H1 (cell line): ENCODE results near the gene UNC5B. TPM values are rescaled to one million over a fixed set of nuclear protein-coding genes. Genes with fewer than 3 reads are reported as not detected.
"Not testable (repeated sequence)": the region's sequence is repeated elsewhere in the genome, so short reads cannot be mapped to it uniquely, and the experiment has no call there.

Experiments
- CTCF ChIA-PET: fragments of 300-600 bp; sonication (Branson Sonifier 250); formaldehyde crosslinking; loops from one replicate; lab custom pipeline; 2021; ENCODE audit not compliant: partially characterized antibody; lab: Charles Lee
- POLR2A ChIA-PET: fragments of 300-600 bp; sonication (Branson Sonifier 250); formaldehyde crosslinking; loops from one replicate; lab custom pipeline; 2021; ENCODE audit warnings: inconsistent platforms; ENCODE audit not compliant: partially characterized antibody; lab: Charles Lee
- DNase-seq, 2 experiments: peaks; one replicate each; pipeline versions ENCODE4 v3.0.0 to v3.0.0-alpha.2; 2010 to 2022; ENCODE audit warnings: low spot score in 2 of 2, low read depth in 1 of 2, mixed read lengths in 1 of 2
- FAIRE-seq: peaks from 2 replicates; lab custom pipeline; 2011; peaks lifted over from hg19 to GRCh38; lab: Jason Lieb, UNC
- H2AFZ ChIP-seq: 2 replicates; pipeline ENCODE4 v1.8.1; 2012; ENCODE audit warnings: low read length, inconsistent platforms
- H2AK5ac ChIP-seq: 2 replicates; pipeline ENCODE4 v1.6.1; 2013; ENCODE audit warnings: low read depth, low read length
- H2BK120ac ChIP-seq: replicated peaks from 2 replicates; pipeline ENCODE3; 2013; ENCODE audit warnings: low read depth, low read length, inconsistent platforms
- H2BK12ac ChIP-seq: 2 replicates; pipeline ENCODE4 v1.6.1; 2013; ENCODE audit warnings: low read depth, low read length
- H2BK15ac ChIP-seq: 2 replicates; pipeline ENCODE4 v1.6.1; 2013; ENCODE audit warnings: low read length
- H2BK20ac ChIP-seq: 2 replicates; pipeline ENCODE4 v1.6.1; 2013; ENCODE audit warnings: low read length
- H2BK5ac ChIP-seq: 2 replicates; pipeline ENCODE4 v1.6.1; 2013; ENCODE audit warnings: low read depth, low read length
- H3K14ac ChIP-seq: 2 replicates; pipeline ENCODE4 v1.6.1; 2013; ENCODE audit warnings: inconsistent platforms; ENCODE audit not compliant: insufficient read length
- H3K18ac ChIP-seq: 2 replicates; pipeline ENCODE4 v1.6.1; 2013; ENCODE audit warnings: low read length; ENCODE audit errors: extremely low read depth
- H3K23ac ChIP-seq: 2 replicates; pipeline ENCODE4 v1.6.1; 2013; ENCODE audit warnings: inconsistent platforms; ENCODE audit not compliant: insufficient read length
- H3K23me2 ChIP-seq: 2 replicates; pipeline ENCODE4 v1.6.1; 2013; ENCODE audit warnings: low read depth, low read length
- H3K27ac ChIP-seq: 2 replicates; pipeline ENCODE4 v1.6.1; 2011; ENCODE audit warnings: low read depth, low read length, inconsistent platforms
- H3K27me3 ChIP-seq, 4 experiments: replicated peaks in 1 of 4; 1 replicate in 1 of 4; 2 replicates in 3 of 4; pipeline versions ENCODE4 v1.6.1 to v1.8.1; 2011 to 2013; ENCODE audit warnings: low read length in 3 of 4, mild to moderate bottlenecking in 3 of 4, inconsistent platforms in 2 of 4, mixed read lengths in 2 of 4, moderate library complexity in 1 of 4; ENCODE audit not compliant: control insufficient read depth in 3 of 4, insufficient read depth in 3 of 4; ENCODE audit errors: extremely low read depth in 1 of 4
- H3K36me3 ChIP-seq, 4 experiments: 2 replicates each; pipeline versions ENCODE4 v1.6.1 to v1.8.1; 2011 to 2013; ENCODE audit warnings: mild to moderate bottlenecking in 4 of 4, low read length in 3 of 4, moderate library complexity in 2 of 4, control low read depth in 1 of 4, inconsistent platforms in 1 of 4; ENCODE audit not compliant: insufficient read depth in 4 of 4, control insufficient read depth in 2 of 4
- H3K4ac ChIP-seq: replicated peaks from 2 replicates; pipeline ENCODE3; 2013; ENCODE audit warnings: low read length, low read depth, mixed read lengths, inconsistent platforms; ENCODE audit not compliant: insufficient read length
- H3K4me1 ChIP-seq, 4 experiments: replicated peaks in 1 of 4; 1 replicate in 1 of 4; 2 replicates in 3 of 4; pipeline versions ENCODE4 v1.6.1 to v1.8.1; 2011 to 2013; ENCODE audit warnings: low read length in 3 of 4, inconsistent platforms in 2 of 4, mixed read lengths in 1 of 4; ENCODE audit not compliant: insufficient read depth in 4 of 4, control insufficient read depth in 3 of 4
- H3K4me2 ChIP-seq, 2 experiments: 2 replicates each; pipeline versions ENCODE4 v1.6.1 to v1.8.1; 2011 to 2013; ENCODE audit warnings: low read depth in 2 of 2, low read length in 2 of 2, control low read depth in 1 of 2, inconsistent platforms in 1 of 2, mild to moderate bottlenecking in 1 of 2; ENCODE audit not compliant: insufficient read depth in 1 of 2
- H3K4me3 ChIP-seq, 4 experiments: fragments of 200-600, 300-600 bp in 1 of 4; sonication (generic), shearing (Covaris generic), sonication (Bioruptor Twin) in 1 of 4; 2 replicates each; pipeline versions ENCODE4 v1.5.1 to v1.8.1; 2011 to 2016; ENCODE audit warnings: low read length in 4 of 4, low read depth in 3 of 4, control low read depth in 2 of 4, inconsistent platforms in 2 of 4, mild to moderate bottlenecking in 2 of 4, mixed read lengths in 1 of 4, moderate library complexity in 1 of 4; ENCODE audit not compliant: insufficient read depth in 2 of 4; ENCODE audit errors: extremely low read depth in 1 of 4
- H3K56ac ChIP-seq: replicated peaks from 2 replicates; pipeline ENCODE3; 2013; ENCODE audit warnings: low read depth, mild to moderate bottlenecking, mixed read lengths, low read length, inconsistent platforms; ENCODE audit not compliant: insufficient read length
- H3K79me1 ChIP-seq: 2 replicates; pipeline ENCODE4 v1.6.1; 2013; ENCODE audit warnings: low read depth, low read length, control low read depth
- H3K79me2 ChIP-seq, 2 experiments: 2 replicates each; pipeline versions ENCODE4 v1.6.1 to v1.8.1; 2012 to 2013; ENCODE audit warnings: low read length in 2 of 2, mild to moderate bottlenecking in 2 of 2, inconsistent platforms in 1 of 2; ENCODE audit not compliant: insufficient read depth in 2 of 2, control insufficient read depth in 1 of 2
- H3K9ac ChIP-seq, 4 experiments: replicated peaks in 1 of 4; 1 replicate in 1 of 4; 2 replicates in 3 of 4; pipeline versions ENCODE4 v1.6.1 to v1.8.1; 2011 to 2013; ENCODE audit warnings: low read depth in 3 of 4, low read length in 3 of 4, control low read depth in 2 of 4, mild to moderate bottlenecking in 2 of 4, moderate library complexity in 2 of 4, inconsistent platforms in 1 of 4; ENCODE audit errors: extremely low read depth in 1 of 4
- H3K9me3 ChIP-seq, 2 experiments: 2 replicates each; pipeline versions ENCODE4 v1.6.1 to v1.8.1; 2012 to 2013; ENCODE audit warnings: mild to moderate bottlenecking in 2 of 2, moderate library complexity in 2 of 2, control low read depth in 1 of 2, inconsistent platforms in 1 of 2, low read depth in 1 of 2, low read length in 1 of 2, mixed read lengths in 1 of 2; ENCODE audit not compliant: insufficient read depth in 2 of 2
- H4K20me1 ChIP-seq, 2 experiments: replicated peaks in 1 of 2; 2 replicates each; pipeline versions ENCODE3 to v1.8.1; 2011 to 2013; ENCODE audit warnings: inconsistent platforms in 2 of 2, low read length in 2 of 2, mild to moderate bottlenecking in 1 of 2; ENCODE audit not compliant: insufficient read depth in 2 of 2, control insufficient read depth in 1 of 2
- H4K5ac ChIP-seq: 2 replicates; pipeline ENCODE4 v1.6.1; 2013; ENCODE audit warnings: low read length, low read depth, mixed read lengths, inconsistent platforms; ENCODE audit not compliant: insufficient read length
- H4K8ac ChIP-seq: 2 replicates; pipeline ENCODE4 v1.8.0; 2013; ENCODE audit warnings: mild to moderate bottlenecking, moderate library complexity, low read length, inconsistent platforms; ENCODE audit not compliant: insufficient read depth; ENCODE audit errors: extremely low read depth
- H4K91ac ChIP-seq: replicated peaks from 2 replicates; pipeline ENCODE3; 2013; ENCODE audit warnings: low read length, mixed read lengths, inconsistent platforms; ENCODE audit not compliant: insufficient read length
- WGBS, 2 experiments: shearing (Covaris generic) in 1 of 2; methylation state at CpG; one replicate each; pipeline versions ENCODE4 v1.1.6 to v1.1.7; 2013 to 2015; ENCODE audit warnings: low lambda C conversion rate in 2 of 2, mixed read lengths in 2 of 2, inconsistent platforms in 1 of 2, low coverage in 1 of 2, missing lambda C conversion rate in 1 of 2; ENCODE audit not compliant: insufficient replicate concordance in 2 of 2, insufficient coverage in 1 of 2, insufficient read length in 1 of 2; ENCODE audit errors: extremely low coverage in 1 of 2, missing lambda C conversion rate in 1 of 2; 5-methylcytosine and 5-hydroxymethylcytosine counted together
- polyA plus RNA-seq, 7 experiments: library from polyadenylated mRNA; depleted of rRNA in 3 of 7; stranded (reverse) in 5 of 7; unstranded in 2 of 7; fragments of >200 nt in 5 of 7; fragments of 200-250 nt in 2 of 7; gene quantifications; 1 replicate in 5 of 7; 2 replicates in 1 of 7; 4 replicates in 1 of 7; pipeline versions ENCODE4 v1.2.1 to v1.2.3, GENCODE V29; 2011 to 2013; ENCODE audit warnings: missing spikeins in 2 of 7, mixed read lengths in 2 of 7
- total RNA-seq: library from RNA; stranded (reverse); fragmentation: NEBNext Ultra II Directional; extraction: Animal tissue kit (Norgen Biotek cat#: 25700); gene quantifications from 2 replicates; pipeline ENCODE4 v1.2.1, GENCODE V29; 2021

The UNC5B gene
- total and polyA plus RNA-seq, 2 of the 8 experiments (the other 6 are each of a cell fraction or from before 2014, with no cell fraction given) = 27.9 to 31.8 TPM

GRCh38 chr10:71296811-71297210 lies 84.4 kb downstream of the UNC5B start:
- H2BK15ac ChIP-seq, H3K23me2 ChIP-seq, H2BK5ac ChIP-seq, H3K27me3 ChIP-seq, H3K4me3 ChIP-seq, H3K14ac ChIP-seq, FAIRE-seq, H3K9me3 ChIP-seq, H3K79me1 ChIP-seq, H3K79me2 ChIP-seq, H2BK120ac ChIP-seq, H4K5ac ChIP-seq, H3K18ac ChIP-seq, POLR2A ChIA-PET, H3K56ac ChIP-seq, H4K8ac ChIP-seq, DNase-seq, H2AFZ ChIP-seq, H2BK20ac ChIP-seq, H4K20me1 ChIP-seq, H2BK12ac ChIP-seq, CTCF ChIA-PET, H3K23ac ChIP-seq, H2AK5ac ChIP-seq, H3K9ac ChIP-seq, H3K4me1 ChIP-seq, H3K27ac ChIP-seq, H3K4ac ChIP-seq, H4K91ac ChIP-seq, H3K4me2 ChIP-seq: not testable (repeated sequence)
- WGBS, 2 experiments = 91% methylated on average over 13 of the region's 13 CpGs; no CpG with 5 or more reads in 1 of the 2 experiments
- peaks cover 6 to 49% (median 32%) of the 10 kb centered on the region in 4 experiments; a peak in 7 of 8 replicates for H3K36me3 ChIP-seq
